Vagina (tissue), 2 donors: Measurements from ENCODE around the gene S100A2. TPM values are rescaled to one million over a fixed set of nuclear protein-coding genes. Genes with fewer than 3 reads are reported as not detected.

Source experiments
- DNase-seq, 2 donors: peaks; one replicate each; pipeline ENCODE4 v3.0.0-alpha.2; 2017; ENCODE audit errors: extremely low spot score in 2 of 2
- H3K27ac ChIP-seq: fragments of 200-600 bp; sonication (generic); one replicate; pipeline ENCODE4 v1.5.1; 2019
- H3K27me3 ChIP-seq: fragments of 200-600 bp; sonication (generic); one replicate; pipeline ENCODE4 v1.5.1; 2019
- H3K36me3 ChIP-seq, 2 donors: fragments of 200-600 bp; sonication (generic); one replicate each; pipeline ENCODE4 v1.5.1; 2017 to 2019
- H3K4me1 ChIP-seq: fragments of 200-600 bp; sonication (generic); one replicate; pipeline ENCODE4 v1.5.1; 2019
- H3K4me3 ChIP-seq, 2 donors: fragments of 200-600 bp; sonication (generic); 1 replicate in 1 of 2; 2 replicates in 1 of 2; pipeline ENCODE4 v1.5.1; 2016 to 2019
- H3K9me3 ChIP-seq: fragments of 200-600 bp; sonication (generic); one replicate; pipeline ENCODE4 v1.5.1; 2019
- POLR2A ChIP-seq, 2 donors: fragments of 450-650 bp; IDR thresholded peaks; one replicate each; pipeline ENCODE4 v1.6.1; 2017; ENCODE audit warnings: antibody characterized with exemption in 2 of 2, mild to moderate bottlenecking in 2 of 2, moderate library complexity in 2 of 2
- POLR2AphosphoS5 ChIP-seq, 2 donors: sonication (generic); formaldehyde crosslinking; IDR thresholded peaks; one replicate each; pipeline ENCODE4 v1.9.0; 2017; ENCODE audit warnings: antibody characterized with exemption in 2 of 2, mild to moderate bottlenecking in 2 of 2, low read depth in 1 of 2; ENCODE audit not compliant: insufficient read depth in 1 of 2
- intact Hi-C: fragments of 100-400 bp; cut with DNase I; formaldehyde crosslinking; loops from one replicate; pipeline ENCODE4 v1.15.1; 2023
- total RNA-seq: library from RNA; depleted of rRNA; stranded (reverse); fragments of >200 nt; gene quantifications from one replicate; pipeline ENCODE4 v1.2.3, GENCODE V29; 2016
- TF ChIP-seq, protein P1 (sequence below), 3 experiments: fragments of 450-650 bp in 2 of 3; fragments of 200-600 bp in 1 of 3; sonication (generic) in 1 of 3; IDR thresholded peaks; one replicate each; pipeline ENCODE4 v1.5.1; 2017 to 2019; ENCODE audit warnings: antibody characterized with exemption in 3 of 3, mild to moderate bottlenecking in 2 of 3, moderate library complexity in 2 of 3

Gene S100A2
- total RNA-seq, 1 donor from 2014 or later: 470 TPM

DNA sequence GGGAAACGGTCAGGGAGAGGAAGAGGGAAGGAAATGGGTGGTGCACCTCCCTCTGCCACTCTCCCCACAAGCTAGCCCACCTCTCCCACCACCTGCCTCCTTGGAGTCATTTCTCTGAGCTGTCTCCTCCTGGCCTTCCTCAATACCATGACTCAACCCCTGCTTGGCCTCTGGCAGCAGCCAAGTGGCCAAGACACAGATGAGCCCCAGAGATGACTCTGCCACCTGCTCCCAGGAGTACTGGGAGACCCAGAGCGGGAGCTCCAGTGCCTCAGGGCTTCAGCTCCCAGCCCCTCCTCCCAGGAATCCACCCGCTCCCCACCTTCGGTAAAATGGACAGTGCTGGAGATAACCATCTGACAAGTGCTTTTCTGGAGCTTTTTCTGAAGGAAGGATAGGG lies 44.7 kb upstream of the S100A2 start:
- Histone ChIP-seq H3K9me3 (no peaks in the 10 kb centered on the region), H3K4me3 (peak overlapping the region; percentile 52 to 68), H3K27me3 (no peaks in the 10 kb centered on the region), H3K36me3 (peaks cover 0 to 25% of the 10 kb centered on the region in 2 donors), H3K4me1 (peaks cover 67% of the 10 kb centered on the region), H3K27ac (peak overlapping the region; percentile 96)
- intact Hi-C loops: loop anchor here (5.0 kb wide), 1 partner anchor 98 kb away; no protein-coding TSS in a partner anchor
- no peak for TF ChIP-seq POLR2A (IDR thresholded peaks at IDR 0.05)
- TF ChIP-seq, protein P1, sequence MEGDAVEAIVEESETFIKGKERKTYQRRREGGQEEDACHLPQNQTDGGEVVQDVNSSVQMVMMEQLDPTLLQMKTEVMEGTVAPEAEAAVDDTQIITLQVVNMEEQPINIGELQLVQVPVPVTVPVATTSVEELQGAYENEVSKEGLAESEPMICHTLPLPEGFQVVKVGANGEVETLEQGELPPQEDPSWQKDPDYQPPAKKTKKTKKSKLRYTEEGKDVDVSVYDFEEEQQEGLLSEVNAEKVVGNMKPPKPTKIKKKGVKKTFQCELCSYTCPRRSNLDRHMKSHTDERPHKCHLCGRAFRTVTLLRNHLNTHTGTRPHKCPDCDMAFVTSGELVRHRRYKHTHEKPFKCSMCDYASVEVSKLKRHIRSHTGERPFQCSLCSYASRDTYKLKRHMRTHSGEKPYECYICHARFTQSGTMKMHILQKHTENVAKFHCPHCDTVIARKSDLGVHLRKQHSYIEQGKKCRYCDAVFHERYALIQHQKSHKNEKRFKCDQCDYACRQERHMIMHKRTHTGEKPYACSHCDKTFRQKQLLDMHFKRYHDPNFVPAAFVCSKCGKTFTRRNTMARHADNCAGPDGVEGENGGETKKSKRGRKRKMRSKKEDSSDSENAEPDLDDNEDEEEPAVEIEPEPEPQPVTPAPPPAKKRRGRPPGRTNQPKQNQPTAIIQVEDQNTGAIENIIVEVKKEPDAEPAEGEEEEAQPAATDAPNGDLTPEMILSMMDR (IDR thresholded peaks at IDR 0.05): no peak
- TF ChIP-seq POLR2AphosphoS5 (IDR thresholded peaks at IDR 0.05; ENCODE audit: insufficient read depth in 1 of 2, low read depth in 1 of 2): no peak
- no peak for DNase-seq

DNA sequence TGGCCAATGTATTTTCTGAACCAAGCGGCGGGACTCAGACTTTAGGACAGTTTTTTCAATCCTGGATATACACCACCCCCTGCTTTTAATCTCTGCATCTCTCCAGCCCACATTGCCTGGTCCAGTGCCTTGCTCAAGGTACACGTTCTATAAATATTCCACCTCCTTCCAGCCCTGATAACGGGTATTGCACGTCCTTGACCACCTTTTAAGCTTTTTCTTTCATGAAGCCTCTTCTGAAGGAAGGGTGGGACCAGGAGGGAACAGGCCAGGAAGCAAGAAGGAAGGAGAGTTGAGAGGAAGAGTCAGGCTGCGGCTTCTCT lies 43.9 kb upstream of the S100A2 start:
- H3K27ac ChIP-seq: peak overlapping the region; percentile 96
- H3K9me3 ChIP-seq: no peaks in the 10 kb centered on the region
- H3K4me1 ChIP-seq: peaks cover 61% of the 10 kb centered on the region
- H3K4me3 ChIP-seq: peak overlapping the region; percentile 46 to 68
- intact Hi-C loops: no loop called here
- TF ChIP-seq POLR2AphosphoS5 (IDR thresholded peaks at IDR 0.05; ENCODE audit: insufficient read depth in 1 of 2, low read depth in 1 of 2): no peak
- no peak for TF ChIP-seq POLR2A (IDR thresholded peaks at IDR 0.05)
- TF ChIP-seq, protein P1 (IDR thresholded peaks at IDR 0.05): no peak
- no peak for DNase-seq
- H3K36me3 ChIP-seq: peaks cover 0 to 27% of the 10 kb centered on the region in 2 donors
- H3K27me3 ChIP-seq: no peaks in the 10 kb centered on the region

DNA sequence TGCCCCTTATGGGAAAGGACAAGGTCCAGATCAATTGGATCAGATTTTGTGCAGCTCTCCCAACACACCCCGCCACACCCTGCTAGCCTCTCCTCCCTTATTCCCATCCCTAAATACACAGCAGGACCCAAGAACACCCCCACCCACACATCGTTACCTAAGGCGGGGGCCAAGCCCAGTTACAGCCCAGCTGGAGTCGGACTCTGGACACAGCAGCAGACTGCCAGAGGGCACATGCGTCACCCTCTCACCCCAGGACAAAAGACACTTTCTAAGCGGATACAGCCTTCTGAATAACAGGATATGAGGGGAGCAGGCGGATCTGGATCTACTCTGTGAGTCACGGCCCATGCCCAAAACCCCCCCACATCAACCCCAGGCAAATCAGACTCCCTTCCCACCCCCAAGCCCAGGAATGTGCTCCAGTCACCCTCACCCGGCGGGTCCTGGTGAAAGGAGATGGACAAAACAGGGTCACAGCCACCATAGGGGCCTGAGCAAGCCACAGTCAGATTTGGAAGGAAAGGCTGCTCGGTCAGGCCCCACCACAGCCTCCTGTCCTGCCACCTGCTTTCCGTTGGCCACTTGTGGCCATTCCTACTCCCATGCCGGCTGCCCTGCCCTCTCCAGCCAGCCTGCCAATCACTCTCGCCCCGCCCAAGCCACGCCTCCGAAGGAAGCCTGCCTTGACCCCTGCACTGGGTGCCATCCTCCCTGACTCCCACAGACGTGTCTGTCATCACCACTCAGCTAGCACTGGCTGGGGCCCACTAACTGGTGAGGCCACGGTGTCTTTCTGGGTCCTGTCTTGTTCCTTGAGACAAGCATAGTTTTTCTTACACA lies 43.3 kb upstream of the S100A2 start:
- H3K36me3 ChIP-seq: peaks cover 0 to 27% of the 10 kb centered on the region in 2 donors
- DNase-seq: peak in 1 of 2 donors; percentile 90
- no peaks in the 10 kb centered on the region for H3K27me3 ChIP-seq
- peak overlapping the region; percentile 46 to 68 for H3K4me3 ChIP-seq
- TF ChIP-seq POLR2AphosphoS5 (IDR thresholded peaks at IDR 0.05; ENCODE audit: insufficient read depth in 1 of 2, low read depth in 1 of 2): peak; percentile 51 to 68
- TF ChIP-seq POLR2A (IDR thresholded peaks at IDR 0.05): peak in 1 of 2 donors; percentile 18
- TF ChIP-seq, protein P1 (IDR thresholded peaks at IDR 0.05): no peak
- H3K4me1 ChIP-seq: peaks cover 58% of the 10 kb centered on the region
- H3K27ac ChIP-seq: peak overlapping the region; percentile 96
- intact Hi-C loops: no loop called here
- no peaks in the 10 kb centered on the region for H3K9me3 ChIP-seq

DNA sequence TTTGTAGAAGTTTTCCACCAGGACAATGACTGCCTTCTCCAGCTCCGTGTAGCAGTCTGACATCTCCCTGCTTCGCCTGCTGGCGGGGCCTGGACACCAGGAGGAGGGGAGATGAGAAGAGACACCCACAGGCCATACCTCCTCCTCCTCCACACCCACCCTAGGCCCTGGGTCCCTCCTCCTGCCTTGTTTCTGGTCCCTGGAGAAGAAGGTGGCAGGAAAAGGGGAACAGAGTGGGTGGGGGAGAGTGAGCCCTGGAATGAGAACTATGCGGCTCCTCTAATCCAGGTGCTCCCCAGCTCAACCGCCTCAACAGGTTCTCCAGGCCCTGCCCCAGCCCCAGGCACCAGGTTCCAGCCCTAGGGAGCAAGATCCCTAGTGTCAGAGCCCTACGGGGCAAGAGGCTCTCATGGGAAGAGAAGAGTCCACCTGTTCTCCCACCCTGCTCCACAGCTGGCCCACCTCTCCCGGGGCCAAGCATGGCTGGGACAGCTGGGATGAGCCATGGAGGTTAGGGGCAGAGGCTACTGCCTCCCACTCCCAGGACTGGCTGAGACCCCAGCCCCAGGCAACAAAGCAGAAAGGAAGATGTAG lies 42.5 kb upstream of the S100A2 start:
- H3K4me1 ChIP-seq: peaks cover 51% of the 10 kb centered on the region

More for the DNA sequence above, 42.5 kb upstream of the S100A2 start:
- DNase-seq: no peak
- intact Hi-C loops: no loop called here
- Histone ChIP-seq H3K27me3 (no peaks in the 10 kb centered on the region), H3K27ac (peak overlapping the region; percentile 96), H3K9me3 (no peaks in the 10 kb centered on the region), H3K4me3 (peak overlapping the region; percentile 46 to 68), H3K36me3 (peaks cover 0 to 27% of the 10 kb centered on the region in 2 donors)
- TF ChIP-seq POLR2A (IDR thresholded peaks at IDR 0.05) (no peak), POLR2AphosphoS5 (IDR thresholded peaks at IDR 0.05; ENCODE audit: insufficient read depth in 1 of 2, low read depth in 1 of 2) (no peak)
- TF ChIP-seq, protein P1 (IDR thresholded peaks at IDR 0.05): no peak
